SK-N-SH treated with all-trans-retinoic acid at 6 μM for 48 hours (cell line): ENCODE data around the gene CADM1.

Experiments used
- RARB ChIP-seq: fragments of 250-450 bp; sonication (Bioruptor Pico); IDR thresholded peaks from 2 replicates; pipeline ENCODE4 v1.8.0; 2021; ENCODE audit warnings: mild to moderate bottlenecking, moderate library complexity
- ZFP3 ChIP-seq: fragments of 250-450 bp; sonication (Bioruptor Pico); IDR thresholded peaks from 2 replicates; pipeline ENCODE4 v1.5.0; 2020; ENCODE audit warnings: mild to moderate bottlenecking, moderate library complexity

- TF ChIP-seq ZFP3 (CRISPR knock-in tag) = no peak
- no peak for TF ChIP-seq RARB
Observed at GRCh38 chr11:115190196-115190595, 314.0 kb downstream of the CADM1 start.
